ENCODE data around the gene ACO2.

The ACO2 gene

DNA sequence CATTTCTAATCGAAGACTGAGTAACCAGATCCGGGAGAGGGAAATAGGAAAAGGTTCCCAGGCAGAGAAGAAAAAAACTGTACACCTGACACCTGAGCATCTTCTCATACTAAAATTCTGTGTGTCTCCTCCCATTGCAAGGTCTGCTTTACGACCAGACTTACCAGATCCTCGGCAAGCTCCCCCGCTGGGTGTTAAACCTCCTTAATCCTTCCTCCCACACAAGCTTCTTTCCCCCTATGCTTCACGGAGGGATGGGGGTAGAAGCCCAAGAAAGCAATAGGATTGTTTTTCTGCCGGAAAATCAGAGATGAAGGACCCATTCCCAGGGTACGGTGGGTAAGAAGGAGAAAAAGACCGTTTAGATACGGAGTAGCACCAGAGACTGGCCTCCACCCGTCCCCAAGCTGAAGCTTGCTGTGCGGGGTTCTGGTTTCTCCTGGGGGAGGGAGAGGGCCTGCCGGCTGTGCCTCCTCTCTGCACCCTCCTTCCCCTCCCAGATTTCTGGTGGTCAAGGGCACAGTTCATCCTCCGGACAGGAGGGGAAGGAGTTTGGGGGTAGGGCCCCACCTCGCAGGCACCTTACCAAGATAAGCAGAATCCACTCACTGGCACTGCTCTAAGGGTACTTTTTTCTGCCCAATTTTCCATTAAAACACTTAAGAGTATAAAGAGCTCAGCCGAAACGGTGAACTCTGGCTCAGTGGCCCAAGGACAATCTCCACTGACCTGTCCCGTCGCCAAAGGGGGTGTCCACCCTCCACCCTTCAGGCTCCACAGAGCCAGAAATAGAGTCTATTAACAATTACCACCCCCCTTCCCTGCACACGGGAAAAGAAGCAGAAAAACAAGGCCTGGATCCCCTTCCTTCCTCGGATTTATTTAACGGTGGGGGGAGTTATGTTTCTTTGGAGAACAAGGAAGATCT is 23.5 kb upstream of the ACO2 start:
- no peak for DNase-seq (ENCODE audit: extremely low read depth, low read depth)
- TF ChIP-seq CTCF (IDR thresholded peaks at IDR 0.05; ENCODE audit: low read depth, low read length, missing control alignments) = no peak
- H3K4me3 ChIP-seq (replicated peaks; ENCODE audit: low read depth, low read length) = peak overlapping the region; percentile 98

DNA sequence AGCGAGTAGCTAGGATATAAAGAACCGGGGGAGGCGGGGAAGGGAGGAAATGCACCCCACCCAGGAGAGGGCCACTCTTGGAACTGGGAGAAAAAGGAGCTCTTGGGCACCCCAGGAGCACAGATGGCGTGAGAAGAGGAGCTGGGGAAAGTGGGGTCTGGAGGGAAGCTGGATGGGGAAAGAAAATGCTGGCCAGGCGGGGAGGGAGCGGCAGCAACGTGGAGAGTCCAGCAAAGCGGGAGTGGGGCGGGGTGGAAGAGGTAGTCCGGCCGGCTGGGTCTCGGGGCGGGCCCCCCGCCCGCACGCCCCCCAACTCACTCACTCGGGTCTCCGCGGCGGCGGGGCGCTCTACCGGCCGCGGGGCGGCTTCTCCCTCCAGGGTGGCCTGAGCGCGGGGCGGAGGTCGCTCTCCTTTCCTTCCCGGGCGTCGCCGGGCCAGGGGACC is 22.8 kb upstream of the ACO2 start:
- no peak for DNase-seq (ENCODE audit: extremely low read depth, low read depth)
- H3K4me3 ChIP-seq (replicated peaks; ENCODE audit: low read depth, low read length) = peak overlapping the region; percentile 98
- TF ChIP-seq CTCF (IDR thresholded peaks at IDR 0.05; ENCODE audit: low read depth, low read length, missing control alignments) = no peak

DNA sequence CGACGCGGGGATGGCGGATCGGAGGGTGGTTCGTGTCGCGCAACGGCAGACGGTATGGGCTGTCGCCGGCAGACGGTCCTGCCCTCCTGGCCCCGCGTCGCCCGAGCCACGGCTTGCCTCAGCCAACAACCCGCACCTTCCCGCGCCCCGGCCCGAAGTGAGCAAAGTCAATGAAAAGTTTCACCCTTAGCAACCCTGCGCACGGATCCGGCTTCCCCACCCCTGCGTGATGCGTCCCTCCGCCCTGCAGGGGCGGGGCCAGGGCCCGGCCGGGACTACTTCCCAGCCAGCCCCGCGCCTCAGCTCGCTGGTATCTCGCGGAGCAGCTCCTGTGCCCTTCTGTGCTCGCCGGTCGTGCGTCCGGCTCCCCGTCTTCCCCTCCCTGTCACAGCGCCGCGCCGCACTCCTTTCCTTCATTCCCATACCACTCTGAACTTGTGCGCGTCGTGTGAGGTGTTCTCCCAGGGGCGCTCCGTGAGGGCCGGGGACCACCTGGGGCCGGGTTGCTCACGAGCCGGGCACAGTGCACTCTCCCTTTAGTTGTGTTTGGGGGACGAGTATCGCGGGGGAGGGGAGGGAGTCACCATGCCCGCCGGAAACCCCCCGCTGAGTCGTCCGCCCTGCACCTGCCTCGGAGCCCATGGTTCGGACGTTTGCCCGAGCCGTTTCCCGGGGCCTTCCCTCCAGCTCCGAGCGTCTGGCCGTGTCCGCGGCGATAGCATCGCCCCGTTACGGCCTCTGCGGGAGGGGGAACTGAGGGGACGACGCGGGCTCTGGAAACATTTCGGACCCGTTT is 22.1 kb upstream of the ACO2 start, which contains the start of gene TOB2:
Gene TOB2, minus strand, starts transcription at position 163 of the 796 bp plus-strand sequence. CDS start 9,456 bp downstream, outside the sequence.
- H3K4me3 ChIP-seq (replicated peaks; ENCODE audit: low read depth, low read length) = peak within 1 kb of the TSS; percentile 98
- peak; percentile 70 for DNase-seq (ENCODE audit: extremely low read depth, low read depth)
- TF ChIP-seq CTCF (IDR thresholded peaks at IDR 0.05; ENCODE audit: low read depth, low read length, missing control alignments) = no peak

DNA sequence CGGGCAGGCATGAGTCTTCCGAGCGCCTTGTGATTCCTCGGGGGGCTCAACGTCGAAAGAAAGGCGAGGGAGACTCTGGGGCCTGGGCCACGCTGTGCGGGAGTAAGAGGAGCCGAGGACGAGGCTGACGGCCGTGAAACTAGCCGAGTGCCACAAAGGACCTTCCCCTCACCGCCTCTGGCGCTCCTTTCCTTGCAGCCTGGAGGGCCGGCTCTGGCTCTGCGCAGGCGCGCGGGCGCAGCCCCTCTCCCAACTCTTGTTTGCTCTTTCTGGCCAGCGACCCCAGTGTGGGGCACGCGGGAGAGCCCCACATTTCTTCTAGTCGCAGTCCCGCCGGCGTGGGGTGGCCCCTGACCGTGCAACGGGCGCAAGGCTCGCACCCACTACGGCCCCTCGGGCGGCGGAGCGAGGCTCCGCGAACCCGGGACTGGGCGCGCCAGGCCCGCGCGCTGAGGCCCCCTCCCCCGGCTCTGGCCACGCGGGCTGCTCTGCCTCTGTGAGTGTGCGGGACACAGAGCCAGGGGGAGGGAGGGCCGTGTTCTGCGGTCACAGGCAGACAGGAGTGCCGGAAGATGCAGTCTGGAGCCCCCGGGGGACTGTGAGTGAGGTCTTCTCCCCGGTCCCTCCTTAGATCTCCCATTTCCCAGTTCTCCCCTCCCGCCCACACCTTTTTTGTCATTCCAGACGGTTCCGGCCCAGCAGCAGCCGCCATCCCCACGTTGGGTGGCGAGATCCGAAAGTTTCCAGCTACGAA is 21.3 kb upstream of the ACO2 start:
- peak overlapping the region; percentile 98 for H3K4me3 ChIP-seq (replicated peaks; ENCODE audit: low read depth, low read length)
- no peak for DNase-seq (ENCODE audit: extremely low read depth, low read depth)
- no peak for TF ChIP-seq CTCF (IDR thresholded peaks at IDR 0.05; ENCODE audit: low read depth, low read length, missing control alignments)

DNA sequence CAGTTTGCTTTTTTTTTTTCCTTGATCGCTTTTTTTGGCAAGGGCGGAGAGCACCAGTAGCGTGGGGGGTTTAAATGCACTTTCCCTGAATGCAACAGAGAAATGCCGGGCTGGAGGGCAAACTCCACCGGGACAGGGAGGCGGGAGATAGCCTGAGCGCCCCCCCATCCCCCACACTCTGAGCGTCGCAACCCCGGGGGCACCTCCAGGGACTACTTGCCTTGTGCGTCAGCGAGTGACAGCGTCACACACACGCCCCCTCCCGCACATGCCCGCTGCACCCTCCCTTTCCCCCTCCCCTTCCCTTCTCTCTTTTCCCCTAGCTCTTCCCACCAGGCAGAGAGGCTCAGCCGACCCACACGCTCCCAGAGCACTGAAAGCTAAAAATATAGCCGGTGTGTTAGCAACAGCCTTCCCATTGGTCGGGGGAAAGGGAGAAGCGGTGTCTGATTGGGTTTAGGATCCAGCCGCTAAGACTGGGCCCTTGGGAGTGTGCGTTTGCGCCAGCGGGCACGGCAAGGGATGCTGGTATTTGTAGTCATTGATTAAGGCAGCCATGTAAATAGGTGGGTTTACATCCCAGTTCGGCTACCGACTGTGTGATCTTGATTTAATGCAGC is 20.6 kb upstream of the ACO2 start:
- H3K4me3 ChIP-seq (replicated peaks; ENCODE audit: low read depth, low read length) = peak overlapping the region; percentile 98
- TF ChIP-seq CTCF (IDR thresholded peaks at IDR 0.05; ENCODE audit: low read depth, low read length, missing control alignments) = no peak
- peak; percentile 99 for DNase-seq (ENCODE audit: extremely low read depth, low read depth)

Data from HFF-Myc (cell line).